Calu3 (cell line): ENCODE results near the gene DUSP2. TPM values are rescaled to one million over a fixed set of nuclear protein-coding genes. Genes with fewer than 3 reads are reported as not detected.

Experiments
- BruUV-seq: library from RNA; stranded (reverse); fragments of 400-500 nt; replicated peaks from 2 replicates; lab custom pipeline; 2021; lab: Mats Ljungman, UMichigan
- CTCF ChIA-PET: fragments of 300-600 bp; sonication (Branson Sonifier 250); formaldehyde crosslinking; loops from one replicate; lab custom pipeline; 2022; ENCODE audit warnings: antibody characterized with exemption; lab: Charles Lee
- DNase-seq: peaks from one replicate; pipeline ENCODE4 v3.0.0; 2022
- H3K27ac Mint-ChIP-seq: one replicate; pipeline ENCODE4 v1.8.0; 2022; ENCODE audit warnings: mixed read lengths; ENCODE audit not compliant: unreplicated experiment
- H3K27me3 Mint-ChIP-seq: one replicate; pipeline ENCODE4 v1.8.0; 2022; ENCODE audit warnings: mixed read lengths; ENCODE audit not compliant: unreplicated experiment
- H3K36me3 Mint-ChIP-seq: one replicate; pipeline ENCODE4 v1.8.0; 2022; ENCODE audit warnings: mild to moderate bottlenecking, moderate library complexity, mixed read lengths; ENCODE audit not compliant: insufficient read depth, unreplicated experiment
- H3K4me1 Mint-ChIP-seq: one replicate; pipeline ENCODE4 v1.8.0; 2022; ENCODE audit warnings: mild to moderate bottlenecking, low read depth, mixed read lengths; ENCODE audit not compliant: unreplicated experiment
- H3K4me3 Mint-ChIP-seq: one replicate; pipeline ENCODE4 v1.8.0; 2022; ENCODE audit warnings: mild to moderate bottlenecking, low read depth, moderate library complexity, mixed read lengths; ENCODE audit not compliant: unreplicated experiment
- H3K9me3 Mint-ChIP-seq: one replicate; pipeline ENCODE4 v1.8.0; 2022; ENCODE audit warnings: low read depth, mixed read lengths; ENCODE audit not compliant: unreplicated experiment
- intact Hi-C: fragments of 100-400 bp; cut with micrococcal nuclease; formaldehyde crosslinking; loops from one replicate; pipeline ENCODE4 v1.10.0; 2022; ENCODE audit not compliant: unreplicated experiment
- total RNA-seq: library from RNA; stranded (reverse); gene quantifications from 2 replicates; pipeline ENCODE4 v1.2.3, GENCODE V29; 2022
- TF ChIP-seq, protein P1 (sequence below): fragments of 200-600 bp; IDR thresholded peaks from one replicate; pipeline ENCODE4 v1.8.0; 2022; ENCODE audit warnings: antibody characterized with exemption; ENCODE audit not compliant: unreplicated experiment

Gene DUSP2
- total RNA-seq, 1 experiment from 2014 or later, result 4.1 TPM

DNA sequence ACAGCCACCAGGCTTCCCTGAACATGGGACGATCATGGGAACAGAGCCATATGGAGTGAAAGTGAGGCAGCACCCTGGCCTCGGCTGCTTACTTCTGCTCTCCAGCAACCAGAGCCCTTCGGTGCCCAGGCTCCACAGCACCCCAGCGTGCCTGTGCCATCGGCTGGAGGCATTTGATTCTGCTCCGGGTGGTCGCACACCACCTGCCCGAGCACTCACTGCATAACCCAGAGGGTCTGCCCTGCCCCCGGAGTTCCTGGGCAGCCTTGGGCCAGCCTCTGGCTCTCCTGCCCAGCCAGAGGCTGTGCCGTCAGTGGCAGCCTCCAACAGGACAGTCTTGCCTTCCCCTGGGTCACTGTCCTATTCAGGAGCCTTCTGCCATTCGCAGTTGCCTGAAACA, 10.8 kb downstream of the DUSP2 start:
- Mint-ChIP-seq H3K4me1 (no peaks in the 10 kb centered on the region), H3K9me3 (no peaks in the 10 kb centered on the region), H3K36me3 (peaks cover 5% of the 10 kb centered on the region), H3K27ac (no peak overlapping the region), H3K27me3 (peaks cover 73% of the 10 kb centered on the region), H3K4me3 (no peak overlapping the region)
- TF ChIP-seq, protein P1, sequence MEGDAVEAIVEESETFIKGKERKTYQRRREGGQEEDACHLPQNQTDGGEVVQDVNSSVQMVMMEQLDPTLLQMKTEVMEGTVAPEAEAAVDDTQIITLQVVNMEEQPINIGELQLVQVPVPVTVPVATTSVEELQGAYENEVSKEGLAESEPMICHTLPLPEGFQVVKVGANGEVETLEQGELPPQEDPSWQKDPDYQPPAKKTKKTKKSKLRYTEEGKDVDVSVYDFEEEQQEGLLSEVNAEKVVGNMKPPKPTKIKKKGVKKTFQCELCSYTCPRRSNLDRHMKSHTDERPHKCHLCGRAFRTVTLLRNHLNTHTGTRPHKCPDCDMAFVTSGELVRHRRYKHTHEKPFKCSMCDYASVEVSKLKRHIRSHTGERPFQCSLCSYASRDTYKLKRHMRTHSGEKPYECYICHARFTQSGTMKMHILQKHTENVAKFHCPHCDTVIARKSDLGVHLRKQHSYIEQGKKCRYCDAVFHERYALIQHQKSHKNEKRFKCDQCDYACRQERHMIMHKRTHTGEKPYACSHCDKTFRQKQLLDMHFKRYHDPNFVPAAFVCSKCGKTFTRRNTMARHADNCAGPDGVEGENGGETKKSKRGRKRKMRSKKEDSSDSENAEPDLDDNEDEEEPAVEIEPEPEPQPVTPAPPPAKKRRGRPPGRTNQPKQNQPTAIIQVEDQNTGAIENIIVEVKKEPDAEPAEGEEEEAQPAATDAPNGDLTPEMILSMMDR, result no peak
- intact Hi-C loops, result loop anchor here (10.0 kb wide), 1 partner anchor 130 kb away; the partner anchor contains the start of genes CIAO1 and TMEM127
- no peak for DNase-seq
- no TSS peak for BruUV-seq
- CTCF ChIA-PET, result no interaction called here

DNA sequence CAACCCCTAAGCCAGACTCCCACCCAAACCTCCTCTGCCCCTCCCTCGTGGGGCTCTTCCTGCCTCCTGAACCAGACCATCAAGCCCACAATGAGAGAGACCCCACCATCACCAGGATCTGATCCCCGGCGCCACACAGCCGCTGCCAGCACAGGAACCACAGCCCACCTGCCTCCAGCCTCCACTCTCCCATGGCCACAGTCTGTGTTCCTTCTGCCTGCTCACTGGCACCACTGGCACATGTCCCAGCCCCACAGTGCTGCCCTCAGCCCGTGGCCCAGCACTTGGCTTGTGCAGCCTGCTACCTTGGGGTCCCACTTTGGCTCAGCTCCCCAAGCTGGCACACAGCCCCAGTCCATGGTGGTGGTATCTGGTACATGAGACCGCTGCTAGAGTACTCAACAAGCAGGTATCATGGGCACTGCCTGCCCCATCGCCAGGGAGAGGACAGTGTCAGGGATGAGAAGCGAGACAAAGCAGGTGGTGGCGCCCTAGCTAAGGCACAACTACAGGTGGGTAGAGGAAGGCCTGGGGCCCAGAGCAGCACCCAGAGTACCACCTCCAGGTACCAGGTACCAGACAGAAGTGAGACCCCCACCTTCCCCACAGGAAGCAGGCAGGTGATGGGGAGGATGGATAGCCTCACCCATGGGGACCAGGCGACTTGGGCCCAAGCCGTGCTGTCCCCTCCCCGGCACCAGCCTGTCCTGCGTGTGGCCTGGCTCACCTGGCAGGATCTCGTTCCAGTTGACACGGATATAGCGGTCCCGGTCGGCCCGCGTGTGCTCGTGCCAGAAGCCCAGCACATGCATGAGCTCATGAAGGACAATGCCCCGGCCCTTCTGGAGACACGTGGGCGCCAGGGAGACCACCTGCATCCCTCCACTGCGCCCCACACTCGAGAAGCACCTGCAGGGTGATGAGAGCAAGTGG, 13.2 kb downstream of the DUSP2 start:
- TF ChIP-seq, protein P1, result no peak
- no peak for DNase-seq
- Mint-ChIP-seq H3K36me3 (no peaks in the 10 kb centered on the region), H3K4me1 (no peaks in the 10 kb centered on the region), H3K4me3 (no peak overlapping the region), H3K9me3 (no peaks in the 10 kb centered on the region), H3K27ac (peak overlapping the region; percentile 40), H3K27me3 (peaks cover 67% of the 10 kb centered on the region)
- intact Hi-C loops, result loop anchor here (10.0 kb wide), 1 partner anchor 133 kb away; the partner anchor contains the start of genes CIAO1 and TMEM127
- CTCF ChIA-PET, result interaction anchor here (0.6 to 1.3 kb wide), 2 partner anchors 15 to 761 kb away, joined by 3 read pairs; no protein-coding TSS in a partner anchor
- BruUV-seq, result no TSS peak

DNA sequence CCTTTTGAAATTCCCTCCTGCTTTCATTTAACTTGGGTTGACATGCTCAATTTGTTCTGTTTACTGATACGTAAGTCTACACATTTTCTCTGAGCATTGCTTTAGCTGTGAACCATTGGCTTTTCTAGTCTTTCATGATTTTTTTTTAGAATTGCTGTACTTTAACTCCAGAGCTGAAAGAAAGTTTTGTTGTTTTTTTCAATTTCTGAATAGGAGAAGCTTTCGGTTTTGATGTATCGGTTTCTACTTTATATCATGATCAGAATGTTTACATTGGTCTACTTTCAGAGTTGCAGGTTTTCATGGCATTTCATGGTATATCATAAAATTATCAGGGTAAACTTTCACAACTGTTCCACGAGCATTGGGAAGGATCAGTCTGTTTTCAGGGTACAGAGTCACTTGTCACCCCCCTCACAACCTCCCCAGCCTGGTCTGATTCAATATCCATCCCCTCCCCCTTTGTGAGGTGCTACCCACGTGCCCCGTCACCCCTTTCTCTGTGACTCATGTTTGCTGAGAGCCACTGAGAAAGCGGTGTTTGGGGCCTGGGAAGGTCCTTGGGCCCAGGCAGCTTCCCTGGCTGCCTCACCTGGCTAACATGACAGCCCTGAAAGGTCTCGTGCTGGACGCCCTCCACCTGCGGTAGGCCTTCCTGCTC, 14.0 kb downstream of the DUSP2 start:
- intact Hi-C loops, result loop anchor here (10.0 kb wide), 1 partner anchor 134 kb away; the partner anchor contains the start of genes CIAO1 and TMEM127
- Mint-ChIP-seq H3K4me1 (no peaks in the 10 kb centered on the region), H3K27me3 (peaks cover 67% of the 10 kb centered on the region), H3K9me3 (no peaks in the 10 kb centered on the region), H3K36me3 (no peaks in the 10 kb centered on the region), H3K27ac (peak overlapping the region; percentile 40), H3K4me3 (no peak overlapping the region)
- BruUV-seq, result no TSS peak
- CTCF ChIA-PET, result no interaction called here
- TF ChIP-seq, protein P1, result no peak
- DNase-seq, result no peak

DNA sequence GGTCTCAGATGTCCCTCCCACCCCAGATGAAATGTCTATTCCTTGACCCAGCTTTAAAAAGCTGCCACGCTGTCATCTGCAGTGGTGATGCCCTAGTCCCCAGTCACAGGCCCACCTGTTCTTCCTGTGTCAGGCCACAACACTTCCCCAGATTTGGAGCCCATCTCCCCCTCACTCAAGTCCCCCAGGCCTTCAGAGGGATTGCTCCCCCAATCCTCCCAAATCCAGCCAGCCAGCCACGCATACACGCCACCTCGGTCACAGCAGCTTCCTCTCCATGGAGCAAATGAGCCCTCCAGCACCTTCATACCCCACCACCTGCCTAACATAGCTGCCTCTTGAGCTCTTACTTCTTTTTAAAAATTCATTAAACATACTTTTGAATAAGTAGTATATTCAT, 14.8 kb downstream of the DUSP2 start:
- Mint-ChIP-seq H3K9me3 (no peaks in the 10 kb centered on the region), H3K36me3 (no peaks in the 10 kb centered on the region), H3K4me1 (no peaks in the 10 kb centered on the region), H3K27me3 (peaks cover 67% of the 10 kb centered on the region), H3K4me3 (no peak overlapping the region), H3K27ac (no peak overlapping the region)
- intact Hi-C loops, result loop anchor here (10.0 kb wide), 1 partner anchor 134 kb away; the partner anchor contains the start of genes CIAO1 and TMEM127
- CTCF ChIA-PET, result no interaction called here
- DNase-seq, result no peak
- no TSS peak for BruUV-seq
- TF ChIP-seq, protein P1, result no peak
